PFSK-1 (cell line): ENCODE data around the gene MORN5.

Experiments
- FOXP2 ChIP-seq: optimal IDR thresholded peaks from 2 replicates; pipeline ENCODE3; 2011; ENCODE audit warnings: borderline replicate concordance, control low read depth, inconsistent platforms; ENCODE audit not compliant: insufficient read depth; ENCODE audit errors: extremely low read length, extremely low read depth
- POLR2AphosphoS5 ChIP-seq: IDR thresholded peaks from 2 replicates; pipeline ENCODE4 v1.6.1; 2012; ENCODE audit warnings: low read depth, mild to moderate bottlenecking, control low read depth, low read length, moderate library complexity
- REST ChIP-seq, 2 experiments: IDR thresholded peaks; 2 replicates each; pipeline versions ENCODE4 v1.6.1 to v1.8.0; 2011 to 2012; ENCODE audit warnings: low read depth in 2 of 2, low read length in 2 of 2, control low read depth in 1 of 2, inconsistent platforms in 1 of 2, mild to moderate bottlenecking in 1 of 2, moderate library complexity in 1 of 2; ENCODE audit not compliant: insufficient read depth in 1 of 2
- SIN3A ChIP-seq: IDR thresholded peaks from 2 replicates; pipeline ENCODE4 v1.6.1; 2012; ENCODE audit warnings: mild to moderate bottlenecking, low read length, moderate library complexity, borderline replicate concordance; ENCODE audit not compliant: insufficient read depth
- TAF1 ChIP-seq: IDR thresholded peaks from 2 replicates; pipeline ENCODE4 v1.6.1; 2012; ENCODE audit warnings: low read length, control low read depth, borderline replicate concordance; ENCODE audit not compliant: insufficient read depth

The MORN5 gene

DNA sequence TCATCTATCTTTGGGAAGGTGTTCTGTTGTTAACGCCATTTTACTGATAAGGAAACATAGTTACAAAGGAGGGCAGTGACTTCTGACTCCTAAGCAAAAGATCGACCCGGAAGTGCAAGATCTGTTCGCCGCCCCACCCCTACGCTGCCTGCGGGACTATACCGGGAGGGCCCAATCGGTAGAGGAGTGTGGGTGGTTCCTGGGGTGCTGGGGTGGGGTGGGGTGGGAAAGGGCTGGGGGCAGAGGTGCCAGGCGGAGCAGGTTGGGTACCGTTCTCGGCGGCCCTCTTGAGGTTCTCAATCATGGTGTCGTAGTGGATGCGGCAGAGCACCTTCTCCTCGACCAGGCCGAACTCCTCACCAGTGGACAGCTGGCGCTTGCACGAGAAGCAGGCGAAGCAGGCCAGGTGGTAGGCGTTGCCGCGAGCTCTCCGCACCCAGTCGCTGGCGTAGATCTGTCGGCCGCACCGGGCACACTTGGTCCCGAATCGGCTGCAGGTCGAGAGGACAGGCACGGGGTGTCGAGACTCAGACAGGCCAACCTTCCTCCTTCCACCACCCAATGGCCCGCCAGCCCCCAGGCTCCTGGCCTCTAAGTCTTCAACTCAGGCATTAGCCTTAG is 57.2 kb downstream of the MORN5 start:
- TF ChIP-seq FOXP2 (no peak), TAF1 (no peak), SIN3A (no peak), POLR2AphosphoS5 (no peak), REST (IDR thresholded peaks at IDR 0.05; ENCODE audit: insufficient read depth in 1 of 2, low read depth in 2 of 2, low read length in 2 of 2) (no peak)

- TF ChIP-seq FOXP2, result no peak
- no peak for TF ChIP-seq SIN3A
- no peak for TF ChIP-seq POLR2AphosphoS5
- TF ChIP-seq REST (IDR thresholded peaks at IDR 0.05; ENCODE audit: insufficient read depth in 1 of 2, low read depth in 2 of 2, low read length in 2 of 2), result no peak
- no peak for TF ChIP-seq TAF1
Observed at GRCh38 chr9:122217640-122218039, 57.9 kb downstream of the MORN5 start.

DNA sequence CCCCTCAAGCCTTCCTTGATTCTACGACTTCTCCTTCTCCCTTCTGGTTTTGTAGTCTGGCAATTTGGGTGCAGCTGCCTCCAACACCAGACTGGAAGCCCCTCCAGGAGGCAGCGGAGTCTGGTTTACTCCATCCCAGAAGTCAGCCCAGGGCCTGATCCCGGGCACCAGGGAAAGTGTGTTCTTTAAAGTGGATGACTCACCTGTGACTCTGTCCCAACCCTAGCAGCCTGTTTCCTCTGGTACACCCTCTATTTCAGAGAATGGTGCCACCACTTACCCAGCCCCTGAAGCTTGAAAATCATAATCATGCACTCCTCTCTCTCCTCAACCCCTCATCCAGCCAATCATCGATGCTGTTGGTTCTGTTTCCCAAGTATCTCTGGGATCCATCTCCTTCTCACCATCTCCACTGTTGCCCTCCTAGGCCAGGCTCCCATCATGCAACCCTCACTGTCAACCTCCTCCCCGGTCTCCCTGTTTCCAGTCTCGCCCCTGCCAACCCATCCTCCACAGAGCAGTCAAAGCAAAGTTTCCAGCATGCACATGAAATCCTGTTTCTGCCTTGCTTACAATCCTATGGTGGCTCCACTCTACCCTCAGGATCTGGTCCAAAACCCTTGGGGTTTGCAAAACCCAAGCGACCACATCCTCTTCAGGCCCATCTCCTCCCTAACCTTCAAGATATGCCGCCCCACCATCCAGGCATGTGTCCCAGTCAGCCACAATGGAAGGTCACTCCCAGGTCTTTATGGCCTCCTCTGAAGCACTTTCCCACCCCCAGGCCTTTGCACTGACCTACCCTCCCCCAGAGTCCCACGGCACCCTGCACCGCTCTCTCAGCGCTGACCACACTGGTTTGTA is 58.6 kb downstream of the MORN5 start:
- TF ChIP-seq TAF1 (no peak), FOXP2 (no peak), REST (IDR thresholded peaks at IDR 0.05; ENCODE audit: insufficient read depth in 1 of 2, low read depth in 2 of 2, low read length in 2 of 2) (no peak), SIN3A (no peak), POLR2AphosphoS5 (no peak)

- TF ChIP-seq POLR2AphosphoS5 (no peak), SIN3A (no peak), TAF1 (no peak), FOXP2 (no peak), REST (IDR thresholded peaks at IDR 0.05; ENCODE audit: insufficient read depth in 1 of 2, low read depth in 2 of 2, low read length in 2 of 2) (no peak)
Observed at GRCh38 chr9:122218935-122219855, 59.5 kb downstream of the MORN5 start.
